Measurements from ENCODE around the gene TSPO2.

- TF ChIP-seq CTCF (IDR thresholded peaks at IDR 0.05; ENCODE audit: insufficient read depth, low read length, poor library complexity, severe bottlenecking) (no peak), EZH2phosphoT487 (conservative IDR thresholded peaks at IDR 0.05; ENCODE audit: low read length) (no peak)
Observed at GRCh38 chr6:41037107-41037900, 5.0 kb upstream of the TSPO2 start.
